DND-41 (cell line): ENCODE results near the gene CBY1.

Experiments used
- ATAC-seq: fragments of 200-7000 bp; cut with Tn5 transposase; 3 replicates; pipeline ENCODE4 v1.9.1; 2021; ENCODE audit warnings: low read depth; ENCODE audit not compliant: insufficient read depth
- DNase-seq: peaks from one replicate; pipeline ENCODE4 v3.0.0-alpha.2; 2020
- H2AFZ ChIP-seq: 2 replicates; pipeline ENCODE4 v1.6.0; 2012; ENCODE audit warnings: low read depth, low read length
- H3K27ac ChIP-seq: 2 replicates; pipeline ENCODE4 v1.5.1; 2012; ENCODE audit warnings: low read length, inconsistent platforms
- H3K27me3 ChIP-seq: fragments of 200-600 bp; sonication (generic); 2 replicates; pipeline ENCODE4 v1.6.0; 2012; ENCODE audit warnings: low read length, mild to moderate bottlenecking, inconsistent platforms; ENCODE audit not compliant: insufficient read depth, poor library complexity
- H3K36me3 ChIP-seq: 2 replicates; pipeline ENCODE4 v1.5.1; 2012; ENCODE audit warnings: low read length, inconsistent platforms; ENCODE audit not compliant: insufficient read depth
- H3K4me1 ChIP-seq: 2 replicates; pipeline ENCODE4 v1.5.1; 2012; ENCODE audit warnings: mild to moderate bottlenecking, low read length; ENCODE audit not compliant: insufficient read depth
- H3K4me2 ChIP-seq: 2 replicates; pipeline ENCODE4 v1.6.0; 2012; ENCODE audit warnings: mild to moderate bottlenecking, moderate library complexity, low read length, inconsistent platforms; ENCODE audit not compliant: insufficient read depth
- H3K4me3 ChIP-seq, 2 experiments: fragments of 200-600 bp in 1 of 2; shearing (Covaris generic) in 1 of 2; 2 replicates each; pipeline ENCODE4 v1.5.1; 2012 to 2016; ENCODE audit warnings: inconsistent platforms in 2 of 2, low read length in 2 of 2, mild to moderate bottlenecking in 2 of 2, low read depth in 1 of 2, moderate library complexity in 1 of 2
- H3K79me2 ChIP-seq: 2 replicates; pipeline ENCODE4 v1.6.0; 2012; ENCODE audit warnings: low read length, inconsistent platforms; ENCODE audit not compliant: insufficient read depth
- H3K9ac ChIP-seq: 2 replicates; pipeline ENCODE4 v1.6.0; 2012; ENCODE audit warnings: low read depth, mild to moderate bottlenecking, inconsistent platforms, low read length, moderate library complexity
- H3K9me3 ChIP-seq: 2 replicates; pipeline ENCODE4 v1.5.1; 2012; ENCODE audit warnings: low read length, moderate library complexity, mild to moderate bottlenecking, inconsistent platforms; ENCODE audit not compliant: insufficient read depth, severe bottlenecking
- H4K20me1 ChIP-seq: 2 replicates; pipeline ENCODE4 v1.6.0; 2012; ENCODE audit warnings: low read length; ENCODE audit not compliant: insufficient read depth
- EZH2 ChIP-seq: IDR thresholded peaks from 3 replicates; pipeline ENCODE4 v1.6.1; 2012; ENCODE audit warnings: borderline replicate concordance, low read depth, mild to moderate bottlenecking, moderate library complexity, low read length, inconsistent platforms; ENCODE audit not compliant: severe bottlenecking
- TF ChIP-seq, protein P1 (sequence below): IDR thresholded peaks from 2 replicates; pipeline ENCODE4 v1.5.1; 2012; ENCODE audit warnings: borderline replicate concordance, low read length, moderate library complexity, mild to moderate bottlenecking; ENCODE audit not compliant: poor library complexity, severe bottlenecking; ENCODE audit errors: extremely low read depth

CBY1 gene

DNA sequence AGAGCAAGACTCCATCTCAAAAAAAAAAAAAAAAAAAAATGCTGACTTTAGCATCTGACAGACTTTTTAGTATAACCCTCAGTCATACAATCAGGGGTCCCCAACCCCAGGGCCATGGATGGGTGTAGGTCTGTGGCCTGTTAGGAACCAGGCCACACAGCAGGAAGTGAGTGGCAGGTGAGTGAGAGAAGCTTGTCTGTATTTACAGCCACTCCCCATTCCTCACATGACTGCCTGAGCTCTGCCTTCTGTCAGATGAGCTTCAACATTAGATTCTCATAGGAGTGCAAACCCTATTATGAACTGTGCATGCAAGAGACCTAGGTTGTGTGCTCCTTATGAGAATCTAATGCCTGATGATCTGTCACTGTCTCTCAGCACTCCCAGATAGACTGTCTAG lies 3.6 kb upstream of the CBY1 start:
- Histone ChIP-seq H3K36me3 (no peaks in the 10 kb centered on the region; the same call in 1 of the 2 replicates), H3K79me2 (peaks cover 14% of the 10 kb centered on the region), H4K20me1 (no peaks in the 10 kb centered on the region; the same call in 1 of the 2 replicates), H2AFZ (no peak overlapping the region), H3K27me3 (no peaks in the 10 kb centered on the region), H3K9ac (no peak overlapping the region), H3K4me3 (no peak overlapping the region), H3K4me2 (no peak overlapping the region), H3K9me3 (no peaks in the 10 kb centered on the region), H3K4me1 (peaks cover 17% of the 10 kb centered on the region), H3K27ac (no peak overlapping the region)
- no peak for ATAC-seq
- TF ChIP-seq, protein P1, sequence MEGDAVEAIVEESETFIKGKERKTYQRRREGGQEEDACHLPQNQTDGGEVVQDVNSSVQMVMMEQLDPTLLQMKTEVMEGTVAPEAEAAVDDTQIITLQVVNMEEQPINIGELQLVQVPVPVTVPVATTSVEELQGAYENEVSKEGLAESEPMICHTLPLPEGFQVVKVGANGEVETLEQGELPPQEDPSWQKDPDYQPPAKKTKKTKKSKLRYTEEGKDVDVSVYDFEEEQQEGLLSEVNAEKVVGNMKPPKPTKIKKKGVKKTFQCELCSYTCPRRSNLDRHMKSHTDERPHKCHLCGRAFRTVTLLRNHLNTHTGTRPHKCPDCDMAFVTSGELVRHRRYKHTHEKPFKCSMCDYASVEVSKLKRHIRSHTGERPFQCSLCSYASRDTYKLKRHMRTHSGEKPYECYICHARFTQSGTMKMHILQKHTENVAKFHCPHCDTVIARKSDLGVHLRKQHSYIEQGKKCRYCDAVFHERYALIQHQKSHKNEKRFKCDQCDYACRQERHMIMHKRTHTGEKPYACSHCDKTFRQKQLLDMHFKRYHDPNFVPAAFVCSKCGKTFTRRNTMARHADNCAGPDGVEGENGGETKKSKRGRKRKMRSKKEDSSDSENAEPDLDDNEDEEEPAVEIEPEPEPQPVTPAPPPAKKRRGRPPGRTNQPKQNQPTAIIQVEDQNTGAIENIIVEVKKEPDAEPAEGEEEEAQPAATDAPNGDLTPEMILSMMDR = no peak
- no peak for TF ChIP-seq EZH2
- no peak for DNase-seq

DNA sequence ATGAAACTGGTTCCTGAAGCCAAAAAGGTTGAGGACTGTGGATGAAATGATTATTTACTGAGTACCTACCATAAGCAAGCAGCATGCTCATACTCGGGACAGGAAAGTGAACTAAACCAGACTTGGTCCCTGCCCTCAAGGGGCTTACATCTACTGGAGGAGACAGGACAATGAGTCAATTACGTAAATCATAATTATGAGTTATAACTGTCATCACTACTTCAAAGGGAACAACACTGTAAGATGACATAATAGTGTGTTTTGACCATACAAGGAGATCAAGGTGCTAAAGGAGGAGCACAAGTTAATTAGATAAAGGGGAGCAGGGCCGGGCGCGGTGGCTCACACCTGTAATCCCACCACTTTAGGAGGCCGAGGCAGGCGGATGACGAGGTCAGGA lies 2.7 kb upstream of the CBY1 start:
- Histone ChIP-seq H3K4me3 (no peak overlapping the region), H3K9me3 (no peaks in the 10 kb centered on the region)

DNA sequence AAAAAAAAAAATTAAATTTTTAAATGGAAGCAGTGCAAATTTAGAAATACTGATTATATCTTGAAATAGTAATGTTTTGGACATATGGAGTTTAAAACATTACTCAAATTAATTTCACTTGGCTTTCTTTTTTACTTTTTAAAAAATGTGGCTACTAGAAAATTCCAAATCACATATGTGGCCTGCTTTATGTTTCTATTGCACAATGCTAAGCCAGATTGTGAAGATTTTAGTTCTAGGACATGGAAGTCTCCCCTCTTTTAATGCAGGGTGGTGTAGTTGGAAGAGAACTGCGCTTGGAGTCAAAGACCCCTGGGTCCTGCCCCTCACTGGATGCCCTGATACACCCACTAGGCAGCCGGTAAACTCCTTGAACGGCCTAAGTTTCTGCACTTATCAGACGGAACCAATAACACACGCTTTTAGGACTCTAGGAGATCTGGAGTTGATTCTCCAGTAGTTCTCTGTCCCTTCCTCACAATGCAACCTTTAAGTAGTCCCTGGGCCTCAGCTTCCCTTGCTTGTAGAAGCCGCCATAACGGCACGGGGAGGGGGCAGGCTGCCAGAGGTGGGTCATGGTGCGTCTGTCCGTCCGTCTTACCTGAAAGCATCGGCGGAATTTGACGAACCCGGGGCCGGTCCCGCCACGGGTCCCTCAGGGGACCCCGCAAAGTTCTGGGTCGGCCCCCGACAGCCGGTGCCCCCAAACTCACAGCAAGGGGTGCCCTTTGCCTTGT lies 751 bp upstream of the CBY1 start:
- Histone ChIP-seq H3K9ac (peak overlapping the region; percentile 77), H3K27ac (peak overlapping the region; percentile 98), H3K4me2 (peak overlapping the region; percentile 92), H3K27me3 (no peaks in the 10 kb centered on the region), H3K4me1 (peaks cover 20% of the 10 kb centered on the region), H4K20me1 (no peaks in the 10 kb centered on the region; the same call in 1 of the 2 replicates), H3K36me3 (no peaks in the 10 kb centered on the region; the same call in 1 of the 2 replicates), H3K4me3 (peak overlapping the region; percentile 71 to 87), H3K79me2 (peaks cover 23% of the 10 kb centered on the region), H3K9me3 (no peaks in the 10 kb centered on the region), H2AFZ (peak overlapping the region; percentile 90)
- DNase-seq (no peak), ATAC-seq (no peak)
- TF ChIP-seq, protein P1 = no peak
- no peak for TF ChIP-seq EZH2

More for the DNA sequence above, 2.7 kb upstream of the CBY1 start:
- peaks cover 20% of the 10 kb centered on the region for H3K79me2 ChIP-seq
- ATAC-seq (no peak), DNase-seq (no peak)
- peaks cover 20% of the 10 kb centered on the region for H3K4me1 ChIP-seq
- H2AFZ ChIP-seq = no peak overlapping the region
- H3K27ac ChIP-seq = no peak overlapping the region
- TF ChIP-seq, protein P1 = no peak
- no peak for TF ChIP-seq EZH2
- no peaks in the 10 kb centered on the region for H3K27me3 ChIP-seq
- no peak overlapping the region for H3K4me2 ChIP-seq
- H3K36me3 ChIP-seq = no peaks in the 10 kb centered on the region; the same call in 1 of the 2 replicates
- H4K20me1 ChIP-seq = no peaks in the 10 kb centered on the region; the same call in 1 of the 2 replicates
- no peak overlapping the region for H3K9ac ChIP-seq
